ENCODE measurements around the gene PRDM12. TPM values are rescaled to one million over a fixed set of nuclear protein-coding genes. Genes with fewer than 3 reads are reported as not detected.
A peak's percentile ranks its signal among the peaks of the same experiment; 100 is the strongest.

The PRDM12 gene
- total and polyA plus RNA-seq, 2 of the 8 experiments (the other 6 are each of a cell fraction or from before 2014, with no cell fraction given): 0.14 to 0.22 TPM

- Histone ChIP-seq H3K14ac (ENCODE audit: insufficient read length) (no peak overlapping the region), H3K18ac (ENCODE audit: extremely low read depth, low read length) (no peak overlapping the region), H4K8ac (ENCODE audit: extremely low read depth, insufficient read depth, low read length) (no peak overlapping the region), H2AFZ (ENCODE audit: low read length) (no peak overlapping the region), H3K56ac (replicated peaks; ENCODE audit: insufficient read length, low read depth, low read length) (no peak overlapping the region), H2BK15ac (ENCODE audit: low read length) (no peak overlapping the region), H2BK120ac (replicated peaks; ENCODE audit: low read depth, low read length) (no peak overlapping the region), H3K4ac (replicated peaks; ENCODE audit: insufficient read length, low read depth, low read length) (no peak overlapping the region), H2BK20ac (ENCODE audit: low read length) (no peak overlapping the region), H2BK12ac (ENCODE audit: low read depth, low read length) (no peak overlapping the region), H3K4me2 (ENCODE audit: insufficient read depth in 1 of 2, low read depth in 2 of 2, low read length in 2 of 2) (no peak overlapping the region), H3K23me2 (ENCODE audit: low read depth, low read length) (no peaks in the 10 kb centered on the region), H3K27me3 (replicated peaks in 1 of 4; ENCODE audit: control insufficient read depth in 3 of 4, extremely low read depth in 1 of 4, insufficient read depth in 3 of 4, low read length in 3 of 4) (no peaks in the 10 kb centered on the region), H3K4me1 (replicated peaks in 1 of 4; ENCODE audit: control insufficient read depth in 3 of 4, insufficient read depth in 4 of 4, low read length in 3 of 4) (peaks cover 1 to 10% (median 6%) of the 10 kb centered on the region in 4 experiments; a peak in 5 of 7 replicates), H3K9me3 (ENCODE audit: insufficient read depth in 2 of 2, low read depth in 1 of 2, low read length in 1 of 2) (no peaks in the 10 kb centered on the region), H2BK5ac (ENCODE audit: low read depth, low read length) (no peak overlapping the region), H3K9ac (replicated peaks in 1 of 4; ENCODE audit: extremely low read depth in 1 of 4, low read depth in 3 of 4, low read length in 3 of 4) (peak overlapping the region in 1 of 4 experiments; percentile 19; a peak in 1 of 7 replicates), H3K4me3 (ENCODE audit: extremely low read depth in 1 of 4, insufficient read depth in 2 of 4, low read depth in 3 of 4, low read length in 4 of 4) (no peak overlapping the region), H2AK5ac (ENCODE audit: low read depth, low read length) (no peak overlapping the region), H3K27ac (ENCODE audit: low read depth, low read length) (no peak overlapping the region), H4K5ac (ENCODE audit: insufficient read length, low read depth, low read length) (no peak overlapping the region), H4K91ac (replicated peaks; ENCODE audit: insufficient read length, low read length) (no peak overlapping the region), H3K79me2 (ENCODE audit: control insufficient read depth in 1 of 2, insufficient read depth in 2 of 2, low read length in 2 of 2) (no peaks in the 10 kb centered on the region), H3K36me3 (ENCODE audit: control insufficient read depth in 2 of 4, insufficient read depth in 4 of 4, low read length in 3 of 4) (peaks cover 26 to 75% (median 59%) of the 10 kb centered on the region in 4 experiments), H3K23ac (ENCODE audit: insufficient read length) (no peak overlapping the region), H4K20me1 (replicated peaks in 1 of 2; ENCODE audit: control insufficient read depth in 1 of 2, insufficient read depth in 2 of 2, low read length in 2 of 2) (peaks cover 0 to 5% of the 10 kb centered on the region in 2 experiments), H3K79me1 (ENCODE audit: low read depth, low read length) (peaks cover 5% of the 10 kb centered on the region)
- 86% methylated on average over 4 of the region's 4 CpGs; no CpG with 5 or more reads in 1 of the 2 experiments for WGBS, 2 experiments (ENCODE audit: extremely low coverage in 1 of 2, insufficient coverage in 1 of 2, insufficient read length in 1 of 2, insufficient replicate concordance in 2 of 2, low coverage in 1 of 2, low lambda C conversion rate in 2 of 2, missing lambda C conversion rate in 1 of 2)
- ChIA-PET CTCF (ENCODE audit: partially characterized antibody) (interaction anchor here (0.6 to 6.7 kb wide), 20 partner anchors 9 to 178 kb away, joined by 3 to 30 read pairs (median 4); no protein-coding TSS in a partner anchor), POLR2A (ENCODE audit: partially characterized antibody) (interaction anchor here (1.3 kb wide), 1 partner anchor 17 kb away, joined by 4 read pairs; no protein-coding TSS in a partner anchor)
- DNase-seq (ENCODE audit: low read depth in 1 of 2, low spot score in 2 of 2) (no peak), FAIRE-seq (no peak)
- TF ChIP-seq CTBP2 (IDR thresholded peaks at IDR 0.05; ENCODE audit: borderline replicate concordance, insufficient read depth, insufficient read length, low read length) (no peak), CTCF (IDR thresholded peaks at IDR 0.05; ENCODE audit: control extremely low read depth in 1 of 3, insufficient read depth in 1 of 3, low read depth in 1 of 3, low read length in 3 of 3) (peak in 1 of 3 experiments; percentile 13; a peak in 2 of 4 replicates), MAFK (IDR thresholded peaks at IDR 0.05; ENCODE audit: low read depth, low read length) (peak; percentile 74), RAD21 (IDR thresholded peaks at IDR 0.05 in 1 of 2, conservative IDR thresholded peaks at IDR 0.05 in 1 of 2; ENCODE audit: low read depth in 2 of 2, low read length in 2 of 2) (peak; percentile 10 to 41; a peak in 2 of 4 replicates), POLR2A (IDR thresholded peaks at IDR 0.05; ENCODE audit: control extremely low read depth in 1 of 2, low read depth in 2 of 2, low read length in 2 of 2) (no peak), EGR1 (IDR thresholded peaks at IDR 0.05; ENCODE audit: borderline replicate concordance, low read depth, low read length) (no peak), TBP (IDR thresholded peaks at IDR 0.05; ENCODE audit: low read depth, low read length) (no peak)
Observed at GRCh38 chr9:130624154-130624553, 40.2 kb upstream of the PRDM12 start.
